Measurements from ENCODE around the gene TMEM132A. TPM values are rescaled to one million over a fixed set of nuclear protein-coding genes. Genes with fewer than 3 reads are reported as not detected.

The TMEM132A gene
- total and polyA plus RNA-seq, 2 donors (not counting 1 experiment from before 2014, with no cell fraction given) = 6.9 to 13.2 TPM

DNA sequence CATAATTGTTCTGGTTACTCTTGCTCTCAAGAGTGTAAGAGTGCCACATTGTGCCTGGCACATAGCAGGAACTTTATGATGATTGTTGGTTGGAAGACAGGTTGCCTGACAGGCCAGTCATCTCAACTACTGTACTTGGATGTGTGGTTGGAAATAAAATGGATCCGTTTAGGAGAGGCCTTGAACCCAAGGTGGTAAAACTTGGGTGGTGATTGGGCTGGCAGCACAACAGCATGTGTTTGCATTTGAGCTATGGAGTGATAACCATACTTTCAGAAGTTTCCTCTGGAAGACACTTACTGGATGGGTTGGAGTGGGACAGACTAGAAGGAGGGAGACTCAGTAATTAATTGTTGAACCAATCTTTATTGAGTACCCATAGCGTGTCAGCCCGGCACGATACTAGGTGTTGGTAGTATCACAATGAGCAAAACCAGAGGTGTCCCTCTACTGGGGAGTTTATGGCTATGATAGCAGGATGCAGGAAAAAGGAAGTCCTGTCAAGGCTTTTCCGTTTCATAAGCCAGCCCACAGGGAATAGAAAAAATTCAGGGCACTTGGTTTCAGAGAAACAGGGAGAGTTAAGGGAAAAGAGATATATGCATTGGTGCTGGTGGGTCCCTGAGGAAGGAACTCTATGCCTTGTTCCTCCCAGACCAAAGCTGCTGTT, 13.4 kb upstream of the TMEM132A start:
- Histone ChIP-seq H4K20me1 (ENCODE audit: control insufficient read depth, extremely low read depth, insufficient read depth, low read length) (no peaks in the 10 kb centered on the region), H3K9ac (ENCODE audit: insufficient read depth, low read length) (no peak overlapping the region), H2AFZ (ENCODE audit: low read length) (no peak overlapping the region), H3K27ac (ENCODE audit: insufficient read depth, low read length) (no peak overlapping the region), H3K4me1 (ENCODE audit: control insufficient read depth, extremely low read depth, insufficient read depth, low read length) (peaks cover 3% of the 10 kb centered on the region), H3K4me3 (replicated peaks in 1 of 4; ENCODE audit: control extremely low read depth in 1 of 4, insufficient read depth in 1 of 4, low read depth in 3 of 4, low read length in 4 of 4) (no peak overlapping the region), H3K27me3 (ENCODE audit: control insufficient read depth, insufficient read depth, low read length) (peaks cover 14% of the 10 kb centered on the region), H3K36me3 (ENCODE audit: control insufficient read depth, insufficient read depth, low read length) (no peaks in the 10 kb centered on the region), H3K9me3 (ENCODE audit: control insufficient read depth, insufficient read depth, low read depth, low read length) (no peaks in the 10 kb centered on the region), H3K79me2 (ENCODE audit: control insufficient read depth, insufficient read depth, low read length) (peaks cover 3% of the 10 kb centered on the region), H3K4me2 (ENCODE audit: extremely low read depth, insufficient read depth, low read length) (no peak overlapping the region)
- no peak for DNase-seq (ENCODE audit: low read depth in 2 of 2)
- no peak for TF ChIP-seq EZH2 (IDR thresholded peaks at IDR 0.05; ENCODE audit: low read length, missing control alignments)
- TF ChIP-seq, protein P1, sequence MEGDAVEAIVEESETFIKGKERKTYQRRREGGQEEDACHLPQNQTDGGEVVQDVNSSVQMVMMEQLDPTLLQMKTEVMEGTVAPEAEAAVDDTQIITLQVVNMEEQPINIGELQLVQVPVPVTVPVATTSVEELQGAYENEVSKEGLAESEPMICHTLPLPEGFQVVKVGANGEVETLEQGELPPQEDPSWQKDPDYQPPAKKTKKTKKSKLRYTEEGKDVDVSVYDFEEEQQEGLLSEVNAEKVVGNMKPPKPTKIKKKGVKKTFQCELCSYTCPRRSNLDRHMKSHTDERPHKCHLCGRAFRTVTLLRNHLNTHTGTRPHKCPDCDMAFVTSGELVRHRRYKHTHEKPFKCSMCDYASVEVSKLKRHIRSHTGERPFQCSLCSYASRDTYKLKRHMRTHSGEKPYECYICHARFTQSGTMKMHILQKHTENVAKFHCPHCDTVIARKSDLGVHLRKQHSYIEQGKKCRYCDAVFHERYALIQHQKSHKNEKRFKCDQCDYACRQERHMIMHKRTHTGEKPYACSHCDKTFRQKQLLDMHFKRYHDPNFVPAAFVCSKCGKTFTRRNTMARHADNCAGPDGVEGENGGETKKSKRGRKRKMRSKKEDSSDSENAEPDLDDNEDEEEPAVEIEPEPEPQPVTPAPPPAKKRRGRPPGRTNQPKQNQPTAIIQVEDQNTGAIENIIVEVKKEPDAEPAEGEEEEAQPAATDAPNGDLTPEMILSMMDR (conservative IDR thresholded peaks at IDR 0.05 in 1 of 2, IDR thresholded peaks at IDR 0.05 in 1 of 2; ENCODE audit: low read depth in 1 of 2, low read length in 2 of 2) = no peak

DNA sequence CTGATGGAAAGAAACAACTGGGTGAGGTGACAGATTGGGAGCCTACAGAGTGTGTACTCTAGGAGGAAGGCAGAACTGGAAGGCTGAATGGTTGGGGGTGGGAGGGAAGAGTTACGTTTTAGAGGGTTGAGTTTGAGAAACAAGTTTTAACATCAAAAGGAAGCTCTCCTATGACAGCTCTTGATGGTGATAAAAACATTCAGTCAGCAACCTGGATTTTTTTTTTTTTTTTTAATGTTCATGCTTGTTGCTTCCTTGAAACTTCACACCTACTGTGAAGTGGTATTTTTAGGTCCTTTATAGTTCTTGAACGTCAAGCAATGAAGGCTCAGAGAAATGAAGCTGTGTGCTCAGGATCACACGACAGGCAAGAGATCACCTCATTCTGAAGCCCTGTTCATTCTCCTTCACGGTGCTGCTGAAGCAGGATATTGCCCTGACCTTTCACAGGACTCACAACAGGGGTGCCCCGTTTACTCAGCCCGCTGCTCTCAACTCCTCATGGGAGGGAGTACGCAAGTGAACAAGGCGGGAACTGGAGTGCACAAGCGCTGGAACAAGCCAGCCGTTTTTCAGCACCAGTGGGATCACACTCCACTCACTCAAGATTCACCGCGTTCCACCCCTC, 11.9 kb upstream of the TMEM132A start:
- Histone ChIP-seq H3K4me1 (ENCODE audit: control insufficient read depth, extremely low read depth, insufficient read depth, low read length) (peaks cover 5% of the 10 kb centered on the region), H3K4me3 (replicated peaks in 1 of 4; ENCODE audit: control extremely low read depth in 1 of 4, insufficient read depth in 1 of 4, low read depth in 3 of 4, low read length in 4 of 4) (no peak overlapping the region), H3K27ac (ENCODE audit: insufficient read depth, low read length) (no peak overlapping the region), H3K9me3 (ENCODE audit: control insufficient read depth, insufficient read depth, low read depth, low read length) (no peaks in the 10 kb centered on the region), H2AFZ (ENCODE audit: low read length) (no peak overlapping the region), H3K27me3 (ENCODE audit: control insufficient read depth, insufficient read depth, low read length) (peaks cover 14% of the 10 kb centered on the region), H3K4me2 (ENCODE audit: extremely low read depth, insufficient read depth, low read length) (no peak overlapping the region), H3K79me2 (ENCODE audit: control insufficient read depth, insufficient read depth, low read length) (peaks cover 13% of the 10 kb centered on the region), H3K36me3 (ENCODE audit: control insufficient read depth, insufficient read depth, low read length) (no peaks in the 10 kb centered on the region), H3K9ac (ENCODE audit: insufficient read depth, low read length) (no peak overlapping the region), H4K20me1 (ENCODE audit: control insufficient read depth, extremely low read depth, insufficient read depth, low read length) (no peaks in the 10 kb centered on the region)
- no peak for DNase-seq (ENCODE audit: low read depth in 2 of 2)
- no peak for TF ChIP-seq EZH2 (IDR thresholded peaks at IDR 0.05; ENCODE audit: low read length, missing control alignments)
- TF ChIP-seq, protein P1 (conservative IDR thresholded peaks at IDR 0.05 in 1 of 2, IDR thresholded peaks at IDR 0.05 in 1 of 2; ENCODE audit: low read depth in 1 of 2, low read length in 2 of 2) = no peak

DNA sequence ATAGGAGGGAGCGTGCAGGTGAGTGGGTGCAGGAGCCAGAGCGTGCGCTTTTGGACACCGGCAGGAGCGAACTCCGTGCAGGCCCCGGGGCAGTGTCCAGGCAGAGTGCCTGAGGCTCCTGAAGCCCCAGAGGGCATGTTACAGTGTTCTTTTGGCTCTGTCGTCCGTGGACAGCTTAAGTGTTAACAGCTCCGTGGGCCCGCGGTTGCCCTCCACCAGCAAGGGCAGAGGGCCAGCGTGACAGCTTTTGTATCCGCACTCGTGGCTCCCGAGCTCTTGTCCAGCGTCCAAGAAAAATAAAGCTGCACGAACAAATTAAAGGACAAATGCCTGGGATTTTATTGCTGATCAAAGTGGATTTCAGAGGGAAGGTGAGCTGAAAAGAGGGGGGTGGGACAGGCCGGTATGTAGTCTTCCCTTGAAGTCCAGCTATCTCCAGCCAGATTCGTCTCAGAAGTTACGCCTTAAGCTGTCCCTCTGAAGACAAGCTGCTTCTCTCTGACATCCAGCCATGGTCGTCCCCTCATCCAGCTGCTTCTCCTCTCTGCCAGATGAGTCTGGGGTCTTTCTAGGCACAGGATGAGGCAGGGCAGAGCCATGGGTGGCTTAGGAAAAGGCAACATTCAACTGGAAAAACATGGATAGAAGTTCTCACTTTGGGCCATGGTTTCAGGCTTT, 11.3 kb upstream of the TMEM132A start:
- Histone ChIP-seq H3K36me3 (ENCODE audit: control insufficient read depth, insufficient read depth, low read length) (no peaks in the 10 kb centered on the region), H3K27me3 (ENCODE audit: control insufficient read depth, insufficient read depth, low read length) (peaks cover 14% of the 10 kb centered on the region), H4K20me1 (ENCODE audit: control insufficient read depth, extremely low read depth, insufficient read depth, low read length) (no peaks in the 10 kb centered on the region), H3K79me2 (ENCODE audit: control insufficient read depth, insufficient read depth, low read length) (peaks cover 13% of the 10 kb centered on the region), H3K9me3 (ENCODE audit: control insufficient read depth, insufficient read depth, low read depth, low read length) (no peaks in the 10 kb centered on the region), H3K4me2 (ENCODE audit: extremely low read depth, insufficient read depth, low read length) (peak overlapping the region; percentile 99), H2AFZ (ENCODE audit: low read length) (peak overlapping the region; percentile 96), H3K9ac (ENCODE audit: insufficient read depth, low read length) (no peak overlapping the region), H3K4me3 (replicated peaks in 1 of 4; ENCODE audit: control extremely low read depth in 1 of 4, insufficient read depth in 1 of 4, low read depth in 3 of 4, low read length in 4 of 4) (peak overlapping the region in 3 of 4 experiments; percentile 84 to 88 (median 84)), H3K4me1 (ENCODE audit: control insufficient read depth, extremely low read depth, insufficient read depth, low read length) (peaks cover 5% of the 10 kb centered on the region), H3K27ac (ENCODE audit: insufficient read depth, low read length) (no peak overlapping the region)
- no peak for DNase-seq (ENCODE audit: low read depth in 2 of 2)
- TF ChIP-seq EZH2 (IDR thresholded peaks at IDR 0.05; ENCODE audit: low read length, missing control alignments) = no peak
- TF ChIP-seq, protein P1 (conservative IDR thresholded peaks at IDR 0.05 in 1 of 2, IDR thresholded peaks at IDR 0.05 in 1 of 2; ENCODE audit: low read depth in 1 of 2, low read length in 2 of 2) = no peak
